NT2/D1 (cell line): Measurements from ENCODE around the gene ZNF780A.

ENCODE experiments used
- DNase-seq: peaks from one replicate; pipeline ENCODE4 v3.0.0-alpha.2; 2011; ENCODE audit warnings: low read depth, low spot score
- H3K27me3 ChIP-seq: 2 replicates; pipeline ENCODE4 v1.6.0; 2011; ENCODE audit warnings: mild to moderate bottlenecking; ENCODE audit not compliant: insufficient read length, insufficient read depth
- H3K36me3 ChIP-seq: 2 replicates; pipeline ENCODE4 v1.6.1; 2011; ENCODE audit warnings: mild to moderate bottlenecking, low read length, mixed read lengths; ENCODE audit not compliant: insufficient read depth, insufficient read length
- H3K4me1 ChIP-seq: 2 replicates; pipeline ENCODE4 v1.5.1; 2011; ENCODE audit not compliant: insufficient read depth, insufficient read length
- H3K4me3 ChIP-seq: 2 replicates; pipeline ENCODE4 v1.5.1; 2011; ENCODE audit warnings: low read depth; ENCODE audit not compliant: insufficient read length
- H3K9ac ChIP-seq: 2 replicates; pipeline ENCODE4 v1.6.0; 2011; ENCODE audit warnings: low read depth; ENCODE audit not compliant: insufficient read length
- H3K9me3 ChIP-seq: 2 replicates; pipeline ENCODE4 v1.5.1; 2011; ENCODE audit warnings: mild to moderate bottlenecking, low read length; ENCODE audit not compliant: insufficient read depth
- SUZ12 ChIP-seq: IDR thresholded peaks from 2 replicates; pipeline ENCODE4 v1.6.1; 2011; ENCODE audit not compliant: insufficient read length, insufficient read depth; ENCODE audit errors: extremely low read depth
- YY1 ChIP-seq: IDR thresholded peaks from 2 replicates; pipeline ENCODE4 v1.6.1; 2011; ENCODE audit not compliant: insufficient read length, insufficient read depth
- ZNF274 ChIP-seq: IDR thresholded peaks from 2 replicates; pipeline ENCODE4 v1.6.1; 2011; ENCODE audit warnings: mild to moderate bottlenecking, low read depth, low read length

Gene ZNF780A

DNA sequence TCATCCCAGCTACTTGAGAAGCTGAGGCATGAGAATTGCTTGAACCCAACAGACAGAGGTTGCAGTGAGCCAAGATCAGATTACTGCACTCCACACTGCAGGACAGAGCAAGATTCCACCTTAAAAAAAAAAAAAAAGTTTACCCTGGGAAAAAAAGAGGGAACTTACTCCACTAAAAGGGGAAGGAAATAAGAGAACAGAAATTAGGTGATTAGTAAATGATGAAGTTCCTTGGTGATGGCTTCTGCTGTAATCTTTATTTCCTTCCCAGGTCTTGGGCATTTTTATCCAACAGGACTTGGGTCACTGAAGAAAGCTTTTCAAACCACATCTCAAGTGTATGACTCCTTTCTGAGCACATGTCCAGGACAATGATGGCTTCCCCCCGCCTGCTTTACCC, 9.3 kb downstream of the ZNF780A start:
- Histone ChIP-seq H3K9me3 (peaks cover 28% of the 10 kb centered on the region), H3K36me3 (peaks cover 46% of the 10 kb centered on the region), H3K4me1 (no peaks in the 10 kb centered on the region), H3K4me3 (no peak overlapping the region), H3K27me3 (no peaks in the 10 kb centered on the region), H3K9ac (no peak overlapping the region)
- no peak for TF ChIP-seq SUZ12
- no peak for TF ChIP-seq ZNF274
- no peak for TF ChIP-seq YY1
- DNase-seq, result no peak

DNA sequence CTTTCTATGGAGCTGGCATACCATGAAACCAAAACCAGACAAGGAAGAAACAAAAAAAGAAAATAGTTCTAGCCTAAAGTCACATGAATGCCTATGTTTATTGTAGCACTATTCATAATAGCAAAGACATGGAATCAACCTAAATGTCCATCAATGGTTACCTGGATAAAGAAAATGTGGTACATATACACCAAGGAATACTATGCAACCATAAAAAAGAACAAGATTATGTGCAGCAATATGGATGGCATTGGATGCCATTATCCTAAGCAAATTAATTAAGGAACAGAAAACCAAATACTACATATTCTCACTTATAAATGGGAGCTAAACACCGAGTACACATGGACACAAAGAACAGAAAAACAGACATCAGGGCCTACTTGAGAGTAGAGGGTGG, 10.5 kb downstream of the ZNF780A start:
- no peak for TF ChIP-seq ZNF274
- no peak for TF ChIP-seq YY1
- no peak for TF ChIP-seq SUZ12

DNA sequence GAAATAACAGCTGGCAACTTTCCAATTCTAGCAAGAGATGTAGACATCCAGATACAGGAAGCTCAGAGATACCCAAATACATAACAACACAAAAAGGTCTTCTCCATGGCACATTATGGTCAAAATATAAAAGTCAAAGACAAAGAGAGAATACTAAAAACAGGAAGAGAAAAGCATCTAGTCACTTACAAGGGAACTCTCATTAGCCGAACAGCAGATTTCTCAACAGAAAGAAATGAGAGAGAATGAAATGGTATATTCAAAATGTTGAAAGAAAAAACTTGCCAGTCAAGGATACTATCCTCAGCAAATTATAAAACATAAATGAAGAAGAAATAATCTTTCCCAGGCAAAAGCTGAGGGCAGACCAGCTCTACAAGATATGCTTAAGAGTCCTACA, 12.4 kb downstream of the ZNF780A start:
- DNase-seq, result no peak
- Histone ChIP-seq H3K9me3 (peaks cover 57% of the 10 kb centered on the region), H3K4me1 (no peaks in the 10 kb centered on the region), H3K9ac (no peak overlapping the region), H3K36me3 (peaks cover 68% of the 10 kb centered on the region), H3K27me3 (no peaks in the 10 kb centered on the region), H3K4me3 (no peak overlapping the region)
- TF ChIP-seq ZNF274 (no peak), YY1 (no peak), SUZ12 (no peak)

More for the DNA sequence above, 10.5 kb downstream of the ZNF780A start:
- H3K36me3 ChIP-seq, result peaks cover 55% of the 10 kb centered on the region
- H3K9me3 ChIP-seq, result peaks cover 39% of the 10 kb centered on the region
- DNase-seq, result no peak
- H3K9ac ChIP-seq, result no peak overlapping the region
- H3K4me1 ChIP-seq, result no peaks in the 10 kb centered on the region
- H3K27me3 ChIP-seq, result no peaks in the 10 kb centered on the region
- no peak overlapping the region for H3K4me3 ChIP-seq

DNA sequence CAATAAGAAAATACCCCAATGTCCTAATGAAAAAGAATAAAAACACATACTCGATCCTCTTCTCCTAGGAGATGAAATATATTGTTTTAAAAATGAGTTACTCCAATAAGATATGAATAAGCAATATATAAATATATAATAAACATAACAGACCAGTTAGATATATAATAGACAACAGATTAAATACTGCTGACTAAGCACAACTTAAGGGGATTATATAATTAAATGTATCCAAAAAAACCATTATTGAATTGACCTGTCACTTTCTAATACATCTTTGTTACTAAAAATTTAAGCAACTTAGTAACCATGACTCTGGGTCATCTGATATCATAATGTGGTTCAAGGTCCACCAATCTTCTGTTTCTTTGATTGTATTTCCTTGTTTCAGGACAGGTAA, 20.7 kb downstream of the ZNF780A start:
- H3K27me3 ChIP-seq, result no peaks in the 10 kb centered on the region
- TF ChIP-seq SUZ12 (no peak), ZNF274 (no peak), YY1 (no peak)
- H3K36me3 ChIP-seq, result peaks cover 24% of the 10 kb centered on the region
- no peak for DNase-seq
- H3K4me3 ChIP-seq, result no peak overlapping the region
- no peaks in the 10 kb centered on the region for H3K4me1 ChIP-seq
- no peak overlapping the region for H3K9ac ChIP-seq
- H3K9me3 ChIP-seq, result peaks cover 20% of the 10 kb centered on the region

DNA sequence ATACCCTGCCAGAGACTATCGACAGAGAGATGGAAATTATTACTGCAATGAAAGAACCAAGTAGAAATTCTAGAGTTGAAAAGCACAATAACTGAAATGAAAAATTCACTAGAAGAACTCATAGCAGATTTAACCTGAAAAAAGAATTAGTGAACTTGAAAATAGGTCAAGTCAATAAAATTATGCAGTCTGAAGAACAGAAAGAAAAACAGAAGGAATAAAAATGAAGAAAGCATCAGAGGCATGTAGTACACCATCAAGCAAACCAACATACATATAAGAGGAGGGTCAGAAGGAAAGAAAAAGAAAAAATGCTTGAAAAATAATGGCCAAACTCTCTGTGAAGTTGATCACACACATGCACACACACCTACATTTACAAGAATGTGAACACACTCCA, 31.1 kb downstream of the ZNF780A start:
- no peak overlapping the region for H3K9ac ChIP-seq
- H3K4me3 ChIP-seq, result no peak overlapping the region
- no peaks in the 10 kb centered on the region for H3K27me3 ChIP-seq
- no peak for TF ChIP-seq SUZ12
- TF ChIP-seq YY1, result no peak
- H3K4me1 ChIP-seq, result no peaks in the 10 kb centered on the region
- DNase-seq, result no peak
- no peaks in the 10 kb centered on the region for H3K36me3 ChIP-seq
- peaks cover 26% of the 10 kb centered on the region for H3K9me3 ChIP-seq

DNA sequence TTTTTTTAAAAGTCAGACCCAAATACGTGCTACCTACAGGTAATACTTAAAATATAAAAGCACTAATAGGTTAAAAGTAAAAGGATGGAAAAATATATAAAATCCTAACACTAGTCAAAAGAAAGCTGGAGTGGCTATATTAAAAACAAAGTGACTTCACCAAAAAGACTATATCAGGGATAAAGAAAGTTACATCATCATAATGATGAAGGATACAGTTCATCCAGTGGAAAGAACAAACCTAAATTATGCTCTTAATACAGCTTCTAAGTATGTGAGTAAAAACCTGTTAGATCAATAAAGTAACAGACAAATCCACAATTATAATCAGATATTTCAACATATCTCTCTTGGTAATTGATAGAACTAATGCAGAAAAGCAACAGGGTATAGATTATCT, 33.6 kb downstream of the ZNF780A start:
- Histone ChIP-seq H3K9ac (no peak overlapping the region), H3K4me3 (no peak overlapping the region), H3K27me3 (no peaks in the 10 kb centered on the region), H3K9me3 (peaks cover 26% of the 10 kb centered on the region), H3K4me1 (no peaks in the 10 kb centered on the region), H3K36me3 (no peaks in the 10 kb centered on the region)
- DNase-seq, result no peak
- no peak for TF ChIP-seq ZNF274

DNA sequence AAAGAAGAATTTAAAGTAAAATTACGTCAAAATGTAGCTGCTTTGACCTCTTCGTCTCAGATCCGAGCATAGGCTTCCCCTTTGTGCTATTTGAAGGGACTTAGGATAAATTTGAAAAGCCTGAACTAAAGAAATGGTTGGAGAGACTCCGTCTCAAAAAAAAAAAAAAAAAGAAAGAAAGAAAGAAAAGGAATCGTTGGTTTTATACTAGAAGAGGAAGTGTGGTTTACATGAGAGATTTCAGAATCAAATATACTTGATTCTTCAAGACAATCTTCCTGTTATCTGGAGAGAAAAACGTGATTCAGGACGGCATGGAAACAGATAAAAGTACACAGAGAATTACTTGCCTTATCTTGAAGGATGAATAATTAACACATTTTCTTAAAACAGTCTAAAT, 34.2 kb downstream of the ZNF780A start:
- peak overlapping the region; percentile 97 for H3K4me3 ChIP-seq
- peak overlapping the region; percentile 94 for H3K9ac ChIP-seq
- H3K4me1 ChIP-seq, result no peaks in the 10 kb centered on the region
- H3K27me3 ChIP-seq, result no peaks in the 10 kb centered on the region
- no peaks in the 10 kb centered on the region for H3K36me3 ChIP-seq
- DNase-seq, result no peak
- TF ChIP-seq ZNF274 (no peak), SUZ12 (no peak), YY1 (no peak)
- peaks cover 29% of the 10 kb centered on the region for H3K9me3 ChIP-seq
